Neural progenitor cell (in vitro differentiated cells): Measurements from ENCODE around the gene TCF3.

Experiments
- CTCF ChIP-seq: fragments of 200-600 bp; sonication (generic); IDR thresholded peaks from 2 replicates; pipeline ENCODE4 v1.5.1; 2017; ENCODE audit warnings: antibody characterized with exemption, mild to moderate bottlenecking
- EZH2phosphoT487 ChIP-seq: fragments of 200-600 bp; sonication (generic); IDR thresholded peaks from 2 replicates; pipeline ENCODE4 v1.6.1; 2017; ENCODE audit warnings: antibody characterized with exemption

- TF ChIP-seq CTCF (no peak), EZH2phosphoT487 (no peak)
Observed at GRCh38 chr19:1585243-1585580, 67.2 kb downstream of the TCF3 start.
